HepG2 (cell line): ENCODE results near the gene SYCP2. TPM values are rescaled to one million over a fixed set of nuclear protein-coding genes. Genes with fewer than 3 reads are reported as not detected.
A peak's percentile ranks its signal among the peaks of the same experiment; 100 is the strongest.

Experiments used
- ADNP ChIP-seq: sonication (generic); formaldehyde crosslinking; IDR thresholded peaks from 2 replicates; pipeline ENCODE4 v1.4.0; 2020; ENCODE audit warnings: missing genetic modification reagents
- AGO2 ChIP-seq: fragments of 200-400 bp; formaldehyde crosslinking; optimal IDR thresholded peaks from 2 replicates; pipeline ENCODE3; 2017; ENCODE audit warnings: mild to moderate bottlenecking, low read depth, low read length, moderate library complexity
- BRD4 ChIP-seq: sonication (generic); formaldehyde crosslinking; IDR thresholded peaks from 2 replicates; pipeline ENCODE4 v1.4.0; 2020; ENCODE audit warnings: missing genetic modification reagents
- ELF3 ChIP-seq: IDR thresholded peaks from 2 replicates; pipeline ENCODE4 v1.6.1; 2016; ENCODE audit warnings: missing genetic modification reagents, missing compliant biosample characterization
- ERF ChIP-seq: IDR thresholded peaks from 2 replicates; pipeline ENCODE4 v1.6.1; 2018; ENCODE audit warnings: missing biosample characterization, missing genetic modification reagents
- HOXA3 ChIP-seq: sonication (generic); formaldehyde crosslinking; IDR thresholded peaks from 2 replicates; pipeline ENCODE4 v1.5.0; 2020; ENCODE audit warnings: missing genetic modification reagents
- IKZF1 ChIP-seq: fragments of 450-650 bp; IDR thresholded peaks from 2 replicates; pipeline ENCODE4 v1.7.1; 2016
- NFAT5 ChIP-seq: sonication (generic); formaldehyde crosslinking; IDR thresholded peaks from 2 replicates; pipeline ENCODE4 v1.4.0; 2020; ENCODE audit warnings: missing genetic modification reagents
- POGZ ChIP-seq: sonication (generic); formaldehyde crosslinking; IDR thresholded peaks from 2 replicates; pipeline ENCODE4 v1.4.0; 2020; ENCODE audit warnings: mild to moderate bottlenecking, missing genetic modification reagents
- PRPF4 ChIP-seq: fragments of 200-400 bp; formaldehyde crosslinking; IDR thresholded peaks from 2 replicates; pipeline ENCODE4 v1.6.1; 2016; ENCODE audit warnings: low read length, low read depth; ENCODE audit not compliant: poor library complexity, severe bottlenecking
- RFX3 ChIP-seq: IDR thresholded peaks from 2 replicates; pipeline ENCODE4 v1.6.1; 2016; ENCODE audit warnings: missing biosample characterization, missing genetic modification reagents
- TGIF2 ChIP-seq: IDR thresholded peaks from 2 replicates; pipeline ENCODE4 v1.6.1; 2016; ENCODE audit warnings: control low read depth, missing compliant biosample characterization
- TRIM24 ChIP-seq: sonication (generic); formaldehyde crosslinking; IDR thresholded peaks from 2 replicates; pipeline ENCODE4 v1.8.0; 2022; ENCODE audit warnings: mild to moderate bottlenecking, missing genetic modification reagents
- ZBTB38 ChIP-seq: sonication (generic); formaldehyde crosslinking; IDR thresholded peaks from 2 replicates; pipeline ENCODE4 v1.5.1; 2020; ENCODE audit warnings: mild to moderate bottlenecking, missing genetic modification reagents
- ZBTB39 ChIP-seq: sonication (generic); formaldehyde crosslinking; IDR thresholded peaks from 2 replicates; pipeline ENCODE4 v1.5.0; 2020; ENCODE audit warnings: missing genetic modification reagents
- ZNF44 ChIP-seq: sonication (generic); formaldehyde crosslinking; IDR thresholded peaks from 2 replicates; pipeline ENCODE4 v1.5.1; 2020; ENCODE audit warnings: mild to moderate bottlenecking, missing genetic modification reagents
- ZNF468 ChIP-seq: sonication (generic); formaldehyde crosslinking; IDR thresholded peaks from 2 replicates; pipeline ENCODE4 v1.8.0; 2022; ENCODE audit warnings: mild to moderate bottlenecking, moderate library complexity, missing genetic modification reagents
- ZNF574 ChIP-seq: sonication (generic); formaldehyde crosslinking; IDR thresholded peaks from 2 replicates; pipeline ENCODE4 v1.4.0; 2020; ENCODE audit warnings: missing genetic modification reagents
- ZNF766 ChIP-seq: sonication (generic); formaldehyde crosslinking; IDR thresholded peaks from 2 replicates; pipeline ENCODE4 v1.5.0; 2020; ENCODE audit warnings: missing genetic modification reagents, borderline replicate concordance
- ZNF768 ChIP-seq: sonication (generic); formaldehyde crosslinking; IDR thresholded peaks from 2 replicates; pipeline ENCODE4 v1.4.0; 2020; ENCODE audit warnings: missing genetic modification reagents
- ZSCAN20 ChIP-seq: sonication (generic); formaldehyde crosslinking; IDR thresholded peaks from 2 replicates; pipeline ENCODE4 v1.4.0; 2020; ENCODE audit warnings: missing genetic modification reagents, mild to moderate bottlenecking, borderline replicate concordance
- polyA plus RNA-seq, 8 experiments: library from polyadenylated mRNA; depleted of rRNA in 3 of 8; stranded (reverse) in 7 of 8; unstranded in 1 of 8; fragments of >200 nt; fragmentation: Illumina TruSeq in 4 of 8; extraction: Trizol in 4 of 8; gene quantifications; 2 replicates each; pipeline versions ENCODE4 v1.2.1 to v1.2.3, GENCODE V29; 2011 to 2016; ENCODE audit warnings: low read depth in 4 of 8, missing spikeins in 1 of 8, mixed read lengths in 1 of 8; ENCODE audit not compliant: insufficient read depth in 1 of 8
- total RNA-seq, 5 experiments: library from RNA; depleted of rRNA; stranded (reverse); fragments of >200 nt; fragmentation: Illumina TruSeq; extraction: Trizol; gene quantifications; 2 replicates each; pipeline ENCODE4 v1.2.3, GENCODE V29; 2016; ENCODE audit warnings: low read depth in 1 of 5

SYCP2 gene
- total and polyA plus RNA-seq, 2 of the 13 experiments (the other 11 are each of a cell fraction or from before 2014, with no cell fraction given) = 0.07 to 0.24 TPM

DNA sequence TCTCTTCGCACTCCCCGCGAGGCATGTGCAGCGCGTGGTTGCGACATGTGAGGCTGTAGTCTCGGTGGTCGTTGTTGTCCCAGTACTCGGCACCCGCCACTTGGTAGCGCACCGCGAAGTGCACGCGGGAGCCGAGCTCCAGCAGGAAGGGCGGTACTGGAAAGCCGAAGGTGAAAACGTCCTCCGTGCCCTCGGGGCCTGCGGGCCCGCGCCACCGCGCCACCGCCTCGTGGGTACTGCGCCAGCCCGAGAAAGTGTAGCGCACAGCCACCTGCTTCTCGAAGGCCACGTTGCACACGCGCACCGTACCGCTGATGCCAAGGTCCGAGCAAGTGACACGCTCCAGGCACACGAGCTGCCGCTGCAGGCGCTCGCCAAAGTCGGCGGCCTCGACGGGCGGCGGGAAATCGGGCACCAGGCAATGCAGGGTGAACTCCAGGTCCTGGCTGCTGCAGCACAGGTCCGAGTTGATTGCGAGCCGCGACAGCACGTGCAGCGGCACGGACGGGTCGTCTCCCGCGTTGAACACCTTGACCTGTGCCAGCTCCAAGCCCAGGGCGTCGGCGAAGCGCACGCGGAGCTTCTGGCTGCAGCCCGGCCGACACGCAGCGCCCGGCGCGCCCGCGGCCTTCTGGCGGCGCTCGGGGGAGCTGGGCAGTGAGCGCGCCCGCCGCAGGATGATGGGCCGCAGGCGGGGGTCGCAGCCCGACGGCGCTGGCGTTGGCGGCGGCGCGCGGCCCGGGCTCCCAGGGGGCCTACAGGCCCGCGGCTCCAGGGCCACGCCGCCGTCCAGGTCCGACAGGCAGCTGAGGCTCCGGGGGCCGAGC lies 5.8 kb upstream of the SYCP2 start (continued):
- TF ChIP-seq ZBTB39 (CRISPR knock-in tag) (no peak), ERF (CRISPR knock-in tag) (no peak), ZNF468 (0 out of 2 replicates have a peak, but pooled peaks have one; percentile 46), ELF3 (CRISPR knock-in tag) (no peak), RFX3 (CRISPR knock-in tag) (no peak), ZNF766 (no peak; the same call in 1 of the 2 replicates), IKZF1 (no peak), ZNF768 (CRISPR knock-in tag) (no peak), TGIF2 (CRISPR knock-in tag) (no peak), ZSCAN20 (CRISPR knock-in tag) (no peak), NFAT5 (peak; percentile 69; the same call in 1 of the 2 replicates), HOXA3 (CRISPR knock-in tag) (peak; percentile 78), POGZ (CRISPR knock-in tag) (peak; percentile 64; the same call in 1 of the 2 replicates), AGO2 (peak; percentile 75), BRD4 (CRISPR knock-in tag) (peak; percentile 84; the same call in 1 of the 2 replicates), PRPF4 (peak; percentile 15), ZNF574 (CRISPR knock-in tag) (0 out of 2 replicates have a peak, but pooled peaks have one; percentile 25), ADNP (CRISPR knock-in tag) (no peak), ZBTB38 (CRISPR knock-in tag) (peak; percentile 92), TRIM24 (CRISPR knock-in tag) (no peak), ZNF44 (no peak)
